K562 (cell line): Measurements from ENCODE around the gene FASN. TPM values are rescaled to one million over a fixed set of nuclear protein-coding genes. Genes with fewer than 3 reads are reported as not detected.

Source experiments
- ATAC-seq: fragments of 200-7000 bp; cut with Tn5 transposase; 3 replicates; pipeline ENCODE4 v1.9.1; 2020; ENCODE audit warnings: moderate library complexity
- BruUV-seq: library from RNA; stranded (reverse); fragments of 400-500 nt; replicated peaks from 2 replicates; lab custom pipeline; 2021; lab: Mats Ljungman, UMichigan
- CTCF ChIA-PET: fragments of 300-600 bp; formaldehyde crosslinking; extraction: SDS; loops from one replicate; lab custom pipeline; 2021; ENCODE audit warnings: low intra/inter-chr PET ratio; lab: Yijun Ruan, JAX
- POLR2A ChIA-PET: fragments of 300-600, 350-650 bp; sonication (Branson Sonifier 250); formaldehyde crosslinking; extraction: SDS; loops from one replicate; lab custom pipeline; 2021; ENCODE audit warnings: antibody characterized with exemption, inconsistent platforms; lab: Yijun Ruan, JAX
- DNase-seq, 4 experiments: peaks; one replicate each; pipeline versions ENCODE4 v3.0.0 to v3.0.0-alpha.2; 2011 to 2018; ENCODE audit warnings: low spot score in 3 of 4, mixed read lengths in 3 of 4; ENCODE audit errors: extremely low read depth in 1 of 4
- FAIRE-seq: peaks from 2 replicates; lab custom pipeline; 2011; peaks lifted over from hg19 to GRCh38; lab: Jason Lieb, UNC
- H2AFZ ChIP-seq: 2 replicates; pipeline ENCODE4 v1.6.0; 2011; ENCODE audit warnings: low read depth, low read length, control low read depth, inconsistent platforms
- H3K27ac ChIP-seq: fragments of 200-600 bp; 3 replicates; pipeline ENCODE4 v1.8.0; 2011; ENCODE audit warnings: low read depth, mild to moderate bottlenecking, control low read depth, inconsistent platforms, low read length, moderate library complexity, mixed read lengths; ENCODE audit errors: extremely low read depth
- H3K27me3 ChIP-seq, 2 experiments: fragments of 300-600 bp in 1 of 2; 2 replicates in 1 of 2; 3 replicates in 1 of 2; pipeline versions ENCODE4 v1.6.0 to v1.8.0; 2011; ENCODE audit warnings: inconsistent platforms in 2 of 2, low read length in 2 of 2, mild to moderate bottlenecking in 1 of 2, mixed read lengths in 1 of 2, moderate library complexity in 1 of 2; ENCODE audit not compliant: control insufficient read depth in 2 of 2, insufficient read depth in 2 of 2
- H3K36me3 ChIP-seq: fragments of 300-600 bp; 3 replicates; pipeline ENCODE4 v1.8.0; 2011; ENCODE audit warnings: mild to moderate bottlenecking, low read length, inconsistent platforms; ENCODE audit not compliant: control insufficient read depth, insufficient read depth
- H3K4me1 ChIP-seq, 2 experiments: fragments of 200-600 bp in 1 of 2; replicated peaks in 1 of 2; 2 replicates in 1 of 2; 3 replicates in 1 of 2; pipeline versions ENCODE4 v1.5.1 to v1.8.0; 2011; ENCODE audit warnings: inconsistent platforms in 2 of 2, low read length in 2 of 2, mild to moderate bottlenecking in 1 of 2, mixed read lengths in 1 of 2, moderate library complexity in 1 of 2; ENCODE audit not compliant: control insufficient read depth in 2 of 2, insufficient read depth in 2 of 2
- H3K4me2 ChIP-seq: 2 replicates; pipeline ENCODE4 v1.6.1; 2011; ENCODE audit warnings: low read length, control low read depth, inconsistent platforms, mixed read lengths; ENCODE audit not compliant: insufficient read depth
- H3K4me3 ChIP-seq: fragments of 200-600 bp; sonication (generic), shearing (Covaris generic); 2 replicates; pipeline ENCODE4 v1.5.1; 2016; ENCODE audit warnings: control low read depth, inconsistent platforms
- H3K79me2 ChIP-seq: fragments of 200-600 bp; 3 replicates; pipeline ENCODE4 v1.8.0; 2011; ENCODE audit warnings: low read length, inconsistent platforms; ENCODE audit not compliant: control insufficient read depth, insufficient read depth
- H3K9ac ChIP-seq, 2 experiments: 2 replicates each; pipeline versions ENCODE4 v1.6.0 to v1.6.1; 2011; ENCODE audit warnings: low read depth in 2 of 2, low read length in 2 of 2, control low read depth in 1 of 2, inconsistent platforms in 1 of 2, mild to moderate bottlenecking in 1 of 2, mixed read lengths in 1 of 2; ENCODE audit not compliant: insufficient read depth in 1 of 2
- H3K9me1 ChIP-seq: one replicate; pipeline ENCODE4 v1.6.0; 2011; ENCODE audit warnings: inconsistent platforms, mild to moderate bottlenecking, low read length, moderate library complexity; ENCODE audit not compliant: control insufficient read depth, insufficient read depth
- H3K9me3 ChIP-seq: replicated peaks from 2 replicates; pipeline ENCODE4 v1.5.1; 2011; ENCODE audit warnings: low read depth, low read length, inconsistent platforms; ENCODE audit not compliant: control insufficient read depth, insufficient read depth
- H4K20me1 ChIP-seq: replicated peaks from 2 replicates; pipeline ENCODE4 v1.6.1; 2011; ENCODE audit warnings: low read length, inconsistent platforms, mixed read lengths; ENCODE audit not compliant: control insufficient read depth, insufficient read depth
- HDAC2 ChIP-seq: fragments of 450-650 bp; IDR thresholded peaks from 2 replicates; pipeline ENCODE4 v1.6.1; 2016; ENCODE audit warnings: mild to moderate bottlenecking
- HMGXB4 ChIP-seq: sonication (generic); formaldehyde crosslinking; IDR thresholded peaks from 2 replicates; pipeline ENCODE4 v1.8.1; 2023; ENCODE audit warnings: mild to moderate bottlenecking, missing genetic modification reagents
- HNRNPL ChIP-seq: fragments of 200-400 bp; formaldehyde crosslinking; IDR thresholded peaks from 2 replicates; pipeline ENCODE4 v1.6.1; 2017; ENCODE audit warnings: low read depth, mild to moderate bottlenecking, low read length
- LCOR ChIP-seq: sonication (generic); formaldehyde crosslinking; IDR thresholded peaks from 2 replicates; pipeline ENCODE4 v1.8.0; 2022; ENCODE audit warnings: mild to moderate bottlenecking, missing genetic modification reagents
- MYC ChIP-seq, 2 experiments: fragments of 250-450 bp in 1 of 2; sonication (Bioruptor Pico) in 1 of 2; IDR thresholded peaks; 2 replicates each; pipeline versions ENCODE4 v1.5.1 to v1.6.1; 2012 to 2021; ENCODE audit warnings: low read depth in 2 of 2, borderline replicate concordance in 1 of 2, improper control_type of control experiment in 1 of 2, low read length in 1 of 2, mild to moderate bottlenecking in 1 of 2, moderate library complexity in 1 of 2
- NUFIP1 ChIP-seq: fragments of 450-650 bp; IDR thresholded peaks from 2 replicates; pipeline ENCODE4 v1.6.1; 2018; ENCODE audit not compliant: partially characterized antibody
- RBM17 ChIP-seq: fragments of 200-400 bp; formaldehyde crosslinking; IDR thresholded peaks from 2 replicates; pipeline ENCODE4 v1.6.1; 2017; ENCODE audit warnings: low read depth, mild to moderate bottlenecking, low read length, borderline replicate concordance
- SP1 ChIP-seq: sonication (generic); formaldehyde crosslinking; IDR thresholded peaks from 2 replicates; pipeline ENCODE4 v1.8.1; 2022; ENCODE audit warnings: mild to moderate bottlenecking, missing genetic modification reagents
- WHSC1 ChIP-seq: IDR thresholded peaks from one replicate; pipeline ENCODE4 v1.6.1; 2012; ENCODE audit warnings: low read length, control low read depth, inconsistent platforms
- ZBTB5 ChIP-seq: fragments of 450-650 bp; IDR thresholded peaks from 2 replicates; pipeline ENCODE4 v1.6.1; 2017; ENCODE audit warnings: antibody characterized with exemption
- ZKSCAN1 ChIP-seq: fragments of 150-350 bp; IDR thresholded peaks from 2 replicates; pipeline ENCODE4 v1.6.1; 2016; ENCODE audit warnings: low read depth, low read length
- ZNF12 ChIP-seq: sonication (generic); formaldehyde crosslinking; IDR thresholded peaks from 2 replicates; pipeline ENCODE4 v1.4.0; 2020; ENCODE audit warnings: mild to moderate bottlenecking, missing genetic modification reagents
- WGBS: fragments of 100-300 bp; shearing (Covaris generic); methylation state at CpG from one replicate; pipeline ENCODE4 v1.1.6; 2016; ENCODE audit warnings: low coverage, mixed read lengths; ENCODE audit not compliant: insufficient coverage; ENCODE audit errors: missing lambda C conversion rate; 5-methylcytosine and 5-hydroxymethylcytosine counted together
- in situ Hi-C: fragments of 300-500 bp; cut with MboI; formaldehyde crosslinking; loops from 4 replicates; pipeline ENCODE4 v1.15.0; 2018; ENCODE audit warnings: inconsistent platforms, mixed read lengths
- intact Hi-C: fragments of 100-400 bp; cut with micrococcal nuclease; formaldehyde crosslinking; loops from 2 replicates; pipeline ENCODE4 v1.14.2; 2022
- polyA plus RNA-seq, 8 experiments: library from polyadenylated mRNA; depleted of rRNA in 4 of 8; stranded (reverse) in 5 of 8; unstranded in 3 of 8; fragments of >200 nt; fragmentation: Nextera tagmentation in 2 of 8; fragmentation: Illumina TruSeq in 1 of 8; extraction: Ambion mirVana in 2 of 8; extraction: Trizol in 1 of 8; gene quantifications; 2 replicates each; pipeline versions ENCODE4 v1.2.1 to v1.2.3, GENCODE V29; 2011 to 2014; ENCODE audit warnings: inconsistent platforms in 1 of 8, missing spikeins in 1 of 8
- total RNA-seq, 7 experiments: library from RNA; depleted of rRNA in 6 of 7; stranded (reverse); fragments of >200 nt in 6 of 7; fragmentation: Illumina TruSeq in 2 of 7; extraction: Trizol in 2 of 7; gene quantifications; 2 replicates each; pipeline versions ENCODE4 v1.2.1 to v1.2.3, GENCODE V29; 2011 to 2021; ENCODE audit warnings: low replicate concordance in 1 of 7

The FASN gene
- total and polyA plus RNA-seq, 9 of the 15 experiments (the other 6 are each of a cell fraction or from before 2014, with no cell fraction given) = 0.15 to 663 (median 49.9) TPM

GRCh38 chr17:82037889-82038195 is 60.2 kb downstream of the FASN start:
- Histone ChIP-seq H2AFZ (peak overlapping the region; percentile 89), H3K4me1 (peaks cover 22 to 66% of the 10 kb centered on the region in 2 experiments; a peak in 4 of 5 replicates), H3K27ac (peak overlapping the region; percentile 98; the same call in 2 of the 3 replicates), H3K4me3 (peak overlapping the region; percentile 97; the same call in 1 of the 2 replicates), H3K36me3 (peaks cover 38% of the 10 kb centered on the region; the same call in 2 of the 3 replicates), H3K9me1 (peaks cover 6% of the 10 kb centered on the region), H3K4me2 (peak overlapping the region; percentile 95), H3K79me2 (peaks cover 31% of the 10 kb centered on the region)
- ATAC-seq = no peak
- intact Hi-C loops = loop anchor here (10.0 kb wide), 1 partner anchor 307 kb away; no protein-coding TSS in a partner anchor
- POLR2A ChIA-PET = interaction anchor here (0.5 to 6.4 kb wide), 9 partner anchors 9 to 114 kb away, joined by 3 to 51 read pairs (median 6); partner anchors contain the start of genes CENPX, FASN and LRRC45
- in situ Hi-C loops = no loop called here
- WGBS = 11% methylated on average over 10 of the region's 10 CpGs
- no peak for TF ChIP-seq WHSC1
- no peak for TF ChIP-seq HNRNPL
- no peak for TF ChIP-seq ZKSCAN1
- TF ChIP-seq HMGXB4 = no peak
- no peak for TF ChIP-seq RBM17
- TF ChIP-seq LCOR (CRISPR knock-in tag) = 0 out of 2 replicates have a peak, but pooled peaks have one; percentile 1
- no peak for TF ChIP-seq MYC (IDR thresholded peaks at IDR 0.05; ENCODE audit: low read depth, low read length)
- no peak for TF ChIP-seq MYC (CRISPR knock-in tag; IDR thresholded peaks at IDR 0.05; ENCODE audit: borderline replicate concordance, low read depth)
- 0 out of 2 replicates have a peak, but pooled peaks have one; percentile 80 for TF ChIP-seq SP1 (CRISPR knock-in tag)
- no peak for TF ChIP-seq HDAC2
- no peak for TF ChIP-seq NUFIP1
- TF ChIP-seq ZNF12 (CRISPR knock-in tag) = 0 out of 2 replicates have a peak, but pooled peaks have one; percentile 23
- TF ChIP-seq ZBTB5 = no peak
- TF ChIP-seq, all 486 proteins: peak for 3
- CTCF ChIA-PET = interaction anchor here (0.6 to 2.0 kb wide), 3 partner anchors 78 to 250 kb away, joined by 3 to 14 read pairs (median 3); no protein-coding TSS in a partner anchor
- Histone ChIP-seq H3K27me3 (no peaks in the 10 kb centered on the region), H4K20me1 (peaks cover 21% of the 10 kb centered on the region; the same call in 1 of the 2 replicates), H3K9me3 (no peaks in the 10 kb centered on the region), H3K9ac (peak overlapping the region in 1 of 2 experiments; percentile 83; a peak in 2 of 4 replicates)
- BruUV-seq = no TSS peak
- no peak for DNase-seq
- FAIRE-seq = no peak
